ENCODE data around the gene WDTC1.

DNA sequence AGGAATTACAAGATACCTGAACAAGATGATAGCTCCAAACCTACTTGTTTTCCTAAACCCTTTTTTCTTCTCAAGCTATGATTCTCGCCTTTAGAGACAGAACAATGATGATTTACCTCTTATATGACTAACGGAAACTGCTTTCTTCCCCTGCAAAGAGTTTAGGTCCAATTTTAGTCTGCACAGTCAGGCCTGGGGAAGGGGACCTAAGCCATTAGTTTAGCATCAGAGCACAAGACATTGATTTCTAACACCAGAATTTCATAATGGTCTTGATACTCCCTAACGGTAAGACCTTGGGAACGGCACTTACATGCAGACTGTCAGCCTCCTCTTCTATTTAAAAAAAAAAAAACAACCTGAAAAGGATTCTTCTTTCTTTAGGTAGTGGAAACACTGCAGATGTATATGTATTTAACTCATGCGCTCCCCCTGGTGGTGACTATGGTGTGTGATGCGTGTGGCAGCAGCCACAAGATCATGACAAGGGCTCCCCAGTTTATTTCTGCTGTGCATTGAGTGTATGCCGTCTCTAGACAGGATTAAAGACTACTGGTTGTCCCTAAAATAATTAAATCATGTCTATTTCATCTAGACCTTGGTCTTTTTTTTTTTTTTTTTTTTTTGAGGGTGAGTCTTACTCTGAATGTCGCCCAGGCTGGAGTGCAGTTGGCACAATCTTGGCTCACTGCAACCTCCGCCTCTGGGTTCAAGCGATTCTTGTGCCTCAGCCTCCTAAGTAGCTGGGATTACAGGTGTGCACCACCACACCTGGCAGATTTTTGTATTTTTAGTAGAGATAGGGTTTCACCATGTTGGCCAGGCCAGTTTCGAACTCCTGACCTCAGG, 50.2 kb downstream of the WDTC1 start:
- TF ChIP-seq, protein P1, sequence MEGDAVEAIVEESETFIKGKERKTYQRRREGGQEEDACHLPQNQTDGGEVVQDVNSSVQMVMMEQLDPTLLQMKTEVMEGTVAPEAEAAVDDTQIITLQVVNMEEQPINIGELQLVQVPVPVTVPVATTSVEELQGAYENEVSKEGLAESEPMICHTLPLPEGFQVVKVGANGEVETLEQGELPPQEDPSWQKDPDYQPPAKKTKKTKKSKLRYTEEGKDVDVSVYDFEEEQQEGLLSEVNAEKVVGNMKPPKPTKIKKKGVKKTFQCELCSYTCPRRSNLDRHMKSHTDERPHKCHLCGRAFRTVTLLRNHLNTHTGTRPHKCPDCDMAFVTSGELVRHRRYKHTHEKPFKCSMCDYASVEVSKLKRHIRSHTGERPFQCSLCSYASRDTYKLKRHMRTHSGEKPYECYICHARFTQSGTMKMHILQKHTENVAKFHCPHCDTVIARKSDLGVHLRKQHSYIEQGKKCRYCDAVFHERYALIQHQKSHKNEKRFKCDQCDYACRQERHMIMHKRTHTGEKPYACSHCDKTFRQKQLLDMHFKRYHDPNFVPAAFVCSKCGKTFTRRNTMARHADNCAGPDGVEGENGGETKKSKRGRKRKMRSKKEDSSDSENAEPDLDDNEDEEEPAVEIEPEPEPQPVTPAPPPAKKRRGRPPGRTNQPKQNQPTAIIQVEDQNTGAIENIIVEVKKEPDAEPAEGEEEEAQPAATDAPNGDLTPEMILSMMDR (IDR thresholded peaks at IDR 0.05; ENCODE audit: insufficient read depth, low read length): peak; percentile 72
- TF ChIP-seq GABPA (IDR thresholded peaks at IDR 0.05; ENCODE audit: low read depth) (no peak), POLR2AphosphoS5 (IDR thresholded peaks at IDR 0.05; ENCODE audit: low read depth) (no peak), SPI1 (IDR thresholded peaks at IDR 0.05; ENCODE audit: borderline replicate concordance, low read depth) (no peak)
- TF ChIP-seq, protein P2, sequence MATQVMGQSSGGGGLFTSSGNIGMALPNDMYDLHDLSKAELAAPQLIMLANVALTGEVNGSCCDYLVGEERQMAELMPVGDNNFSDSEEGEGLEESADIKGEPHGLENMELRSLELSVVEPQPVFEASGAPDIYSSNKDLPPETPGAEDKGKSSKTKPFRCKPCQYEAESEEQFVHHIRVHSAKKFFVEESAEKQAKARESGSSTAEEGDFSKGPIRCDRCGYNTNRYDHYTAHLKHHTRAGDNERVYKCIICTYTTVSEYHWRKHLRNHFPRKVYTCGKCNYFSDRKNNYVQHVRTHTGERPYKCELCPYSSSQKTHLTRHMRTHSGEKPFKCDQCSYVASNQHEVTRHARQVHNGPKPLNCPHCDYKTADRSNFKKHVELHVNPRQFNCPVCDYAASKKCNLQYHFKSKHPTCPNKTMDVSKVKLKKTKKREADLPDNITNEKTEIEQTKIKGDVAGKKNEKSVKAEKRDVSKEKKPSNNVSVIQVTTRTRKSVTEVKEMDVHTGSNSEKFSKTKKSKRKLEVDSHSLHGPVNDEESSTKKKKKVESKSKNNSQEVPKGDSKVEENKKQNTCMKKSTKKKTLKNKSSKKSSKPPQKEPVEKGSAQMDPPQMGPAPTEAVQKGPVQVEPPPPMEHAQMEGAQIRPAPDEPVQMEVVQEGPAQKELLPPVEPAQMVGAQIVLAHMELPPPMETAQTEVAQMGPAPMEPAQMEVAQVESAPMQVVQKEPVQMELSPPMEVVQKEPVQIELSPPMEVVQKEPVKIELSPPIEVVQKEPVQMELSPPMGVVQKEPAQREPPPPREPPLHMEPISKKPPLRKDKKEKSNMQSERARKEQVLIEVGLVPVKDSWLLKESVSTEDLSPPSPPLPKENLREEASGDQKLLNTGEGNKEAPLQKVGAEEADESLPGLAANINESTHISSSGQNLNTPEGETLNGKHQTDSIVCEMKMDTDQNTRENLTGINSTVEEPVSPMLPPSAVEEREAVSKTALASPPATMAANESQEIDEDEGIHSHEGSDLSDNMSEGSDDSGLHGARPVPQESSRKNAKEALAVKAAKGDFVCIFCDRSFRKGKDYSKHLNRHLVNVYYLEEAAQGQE (IDR thresholded peaks at IDR 0.05; ENCODE audit: insufficient replicate concordance, low read depth): no peak

Data from HL-60 (cell line).